Panc1 (cell line): Measurements from ENCODE around the gene CDRT15. TPM values are rescaled to one million over a fixed set of nuclear protein-coding genes. Genes with fewer than 3 reads are reported as not detected.

Source experiments
- ATAC-seq: fragments of 200-7000 bp; cut with Tn5 transposase; 2 replicates; pipeline ENCODE4 v1.9.1; 2020; ENCODE audit warnings: mild to moderate bottlenecking, moderate library complexity
- BruUV-seq: library from RNA; stranded (reverse); fragments of 400-500 nt; replicated peaks from 2 replicates; lab custom pipeline; 2021; lab: Mats Ljungman, UMichigan
- CTCF ChIA-PET: fragments of 300-600 bp; sonication (Branson Sonifier 250); formaldehyde crosslinking; loops from one replicate; lab custom pipeline; 2022; ENCODE audit warnings: antibody characterized with exemption; lab: Charles Lee
- POLR2A ChIA-PET: fragments of 300-600 bp; sonication (Branson Sonifier 250); formaldehyde crosslinking; loops from one replicate; lab custom pipeline; 2022; ENCODE audit warnings: antibody characterized with exemption; lab: Charles Lee
- DNase-seq: peaks from one replicate; pipeline ENCODE4 v3.0.0-alpha.2; 2010; ENCODE audit warnings: low read depth, low spot score
- H3K27ac ChIP-seq: 2 replicates; pipeline ENCODE4 v1.5.1; 2011; ENCODE audit warnings: mild to moderate bottlenecking, low read length, inconsistent platforms
- H3K27me3 ChIP-seq: fragments of 200-500 bp; sonication (Bioruptor generic); 2 replicates; pipeline ENCODE4 v1.6.0; 2014; ENCODE audit warnings: low read length, inconsistent platforms; ENCODE audit not compliant: control insufficient read depth, insufficient read depth
- H3K36me3 ChIP-seq: fragments of 200-500 bp; sonication (Bioruptor generic); 2 replicates; pipeline ENCODE4 v1.5.1; 2014; ENCODE audit warnings: inconsistent platforms, mild to moderate bottlenecking, low read length, moderate library complexity; ENCODE audit not compliant: control insufficient read depth, insufficient read depth
- H3K4me1 ChIP-seq: 2 replicates; pipeline ENCODE4 v1.5.1; 2011; ENCODE audit warnings: inconsistent platforms, mild to moderate bottlenecking, low read length, moderate library complexity; ENCODE audit not compliant: control insufficient read depth, insufficient read depth
- H3K4me3 ChIP-seq, 2 experiments: 2 replicates each; pipeline ENCODE4 v1.5.1; 2011 to 2012; ENCODE audit warnings: low read depth in 2 of 2, low read length in 2 of 2, mild to moderate bottlenecking in 2 of 2, inconsistent platforms in 1 of 2, moderate library complexity in 1 of 2
- H3K9me3 ChIP-seq: fragments of 200-500 bp; sonication (Bioruptor generic); 2 replicates; pipeline ENCODE4 v1.5.1; 2014; ENCODE audit warnings: low read depth, mild to moderate bottlenecking, inconsistent platforms, low read length, moderate library complexity; ENCODE audit not compliant: control insufficient read depth, insufficient read depth
- POLR2AphosphoS5 ChIP-seq: IDR thresholded peaks from 2 replicates; pipeline ENCODE4 v1.6.1; 2012; ENCODE audit warnings: mild to moderate bottlenecking, low read depth, low read length, moderate library complexity
- SIN3A ChIP-seq: IDR thresholded peaks from 2 replicates; pipeline ENCODE4 v1.6.1; 2012; ENCODE audit warnings: low read depth, mild to moderate bottlenecking, low read length, moderate library complexity, borderline replicate concordance; ENCODE audit not compliant: insufficient read depth
- TCF7L2 ChIP-seq: IDR thresholded peaks from 2 replicates; pipeline ENCODE4 v1.6.1; 2011; ENCODE audit warnings: mild to moderate bottlenecking, low read depth, low read length, inconsistent platforms
- in situ Hi-C: cut with HindIII; loops from 2 replicates; pipeline ENCODE4 v1.10.0; 2016; ENCODE audit warnings: low sequenced_read_pairs, low pct_unique_long_range_greater_than_20kb
- intact Hi-C: fragments of 100-400 bp; cut with micrococcal nuclease; formaldehyde crosslinking; loops from one replicate; pipeline ENCODE4 v1.10.0; 2022; ENCODE audit not compliant: unreplicated experiment
- total RNA-seq: library from RNA; stranded (reverse); gene quantifications from one replicate; pipeline ENCODE4 v1.2.1, GENCODE V29; 2021; ENCODE audit not compliant: unreplicated experiment
- TF ChIP-seq, protein P1 (sequence below): fragments of 450-650 bp; IDR thresholded peaks from 2 replicates; pipeline ENCODE4 v1.5.1; 2017; ENCODE audit warnings: mild to moderate bottlenecking
- TF ChIP-seq, protein P2 (sequence below), 2 experiments: IDR thresholded peaks; 2 replicates each; pipeline ENCODE4 v1.6.1; 2011 to 2012; ENCODE audit warnings: low read depth in 2 of 2, control low read depth in 1 of 2, low read length in 1 of 2, mild to moderate bottlenecking in 1 of 2, moderate library complexity in 1 of 2; ENCODE audit not compliant: insufficient read depth in 1 of 2

CDRT15 gene
- total RNA-seq, 1 experiment from 2014 or later = not detected

DNA sequence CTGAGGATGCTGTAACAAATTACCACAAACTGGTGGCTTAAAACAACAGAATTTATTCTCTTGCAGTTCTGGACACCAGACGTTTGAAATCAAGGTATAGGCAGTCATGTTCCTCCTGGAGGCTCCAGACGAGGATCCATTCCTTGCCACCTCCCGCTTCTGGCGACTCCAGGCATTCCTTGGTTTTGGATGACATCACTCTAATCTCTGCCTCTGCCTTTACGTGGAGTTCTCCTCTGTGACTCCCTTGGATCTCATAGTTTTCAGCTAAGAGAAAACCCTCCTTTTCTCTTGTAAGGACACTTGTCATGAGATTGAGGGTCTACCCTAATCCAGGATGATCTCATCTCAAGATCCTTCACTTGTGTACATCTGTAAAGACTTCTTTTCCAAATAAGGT is 32.8 kb upstream of the CDRT15 start:
- no peaks in the 10 kb centered on the region for H3K9me3 ChIP-seq
- no peak overlapping the region for H3K4me3 ChIP-seq
- no peak for TF ChIP-seq POLR2AphosphoS5
- TF ChIP-seq, protein P1, sequence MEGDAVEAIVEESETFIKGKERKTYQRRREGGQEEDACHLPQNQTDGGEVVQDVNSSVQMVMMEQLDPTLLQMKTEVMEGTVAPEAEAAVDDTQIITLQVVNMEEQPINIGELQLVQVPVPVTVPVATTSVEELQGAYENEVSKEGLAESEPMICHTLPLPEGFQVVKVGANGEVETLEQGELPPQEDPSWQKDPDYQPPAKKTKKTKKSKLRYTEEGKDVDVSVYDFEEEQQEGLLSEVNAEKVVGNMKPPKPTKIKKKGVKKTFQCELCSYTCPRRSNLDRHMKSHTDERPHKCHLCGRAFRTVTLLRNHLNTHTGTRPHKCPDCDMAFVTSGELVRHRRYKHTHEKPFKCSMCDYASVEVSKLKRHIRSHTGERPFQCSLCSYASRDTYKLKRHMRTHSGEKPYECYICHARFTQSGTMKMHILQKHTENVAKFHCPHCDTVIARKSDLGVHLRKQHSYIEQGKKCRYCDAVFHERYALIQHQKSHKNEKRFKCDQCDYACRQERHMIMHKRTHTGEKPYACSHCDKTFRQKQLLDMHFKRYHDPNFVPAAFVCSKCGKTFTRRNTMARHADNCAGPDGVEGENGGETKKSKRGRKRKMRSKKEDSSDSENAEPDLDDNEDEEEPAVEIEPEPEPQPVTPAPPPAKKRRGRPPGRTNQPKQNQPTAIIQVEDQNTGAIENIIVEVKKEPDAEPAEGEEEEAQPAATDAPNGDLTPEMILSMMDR = no peak
- TF ChIP-seq, protein P2, sequence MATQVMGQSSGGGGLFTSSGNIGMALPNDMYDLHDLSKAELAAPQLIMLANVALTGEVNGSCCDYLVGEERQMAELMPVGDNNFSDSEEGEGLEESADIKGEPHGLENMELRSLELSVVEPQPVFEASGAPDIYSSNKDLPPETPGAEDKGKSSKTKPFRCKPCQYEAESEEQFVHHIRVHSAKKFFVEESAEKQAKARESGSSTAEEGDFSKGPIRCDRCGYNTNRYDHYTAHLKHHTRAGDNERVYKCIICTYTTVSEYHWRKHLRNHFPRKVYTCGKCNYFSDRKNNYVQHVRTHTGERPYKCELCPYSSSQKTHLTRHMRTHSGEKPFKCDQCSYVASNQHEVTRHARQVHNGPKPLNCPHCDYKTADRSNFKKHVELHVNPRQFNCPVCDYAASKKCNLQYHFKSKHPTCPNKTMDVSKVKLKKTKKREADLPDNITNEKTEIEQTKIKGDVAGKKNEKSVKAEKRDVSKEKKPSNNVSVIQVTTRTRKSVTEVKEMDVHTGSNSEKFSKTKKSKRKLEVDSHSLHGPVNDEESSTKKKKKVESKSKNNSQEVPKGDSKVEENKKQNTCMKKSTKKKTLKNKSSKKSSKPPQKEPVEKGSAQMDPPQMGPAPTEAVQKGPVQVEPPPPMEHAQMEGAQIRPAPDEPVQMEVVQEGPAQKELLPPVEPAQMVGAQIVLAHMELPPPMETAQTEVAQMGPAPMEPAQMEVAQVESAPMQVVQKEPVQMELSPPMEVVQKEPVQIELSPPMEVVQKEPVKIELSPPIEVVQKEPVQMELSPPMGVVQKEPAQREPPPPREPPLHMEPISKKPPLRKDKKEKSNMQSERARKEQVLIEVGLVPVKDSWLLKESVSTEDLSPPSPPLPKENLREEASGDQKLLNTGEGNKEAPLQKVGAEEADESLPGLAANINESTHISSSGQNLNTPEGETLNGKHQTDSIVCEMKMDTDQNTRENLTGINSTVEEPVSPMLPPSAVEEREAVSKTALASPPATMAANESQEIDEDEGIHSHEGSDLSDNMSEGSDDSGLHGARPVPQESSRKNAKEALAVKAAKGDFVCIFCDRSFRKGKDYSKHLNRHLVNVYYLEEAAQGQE (IDR thresholded peaks at IDR 0.05; ENCODE audit: insufficient read depth in 1 of 2, low read depth in 2 of 2, low read length in 1 of 2) = no peak
- no peak for TF ChIP-seq TCF7L2
- no peak for TF ChIP-seq SIN3A
- ChIA-PET CTCF (no interaction called here), POLR2A (no interaction called here)
- H3K27ac ChIP-seq = no peak overlapping the region
- BruUV-seq = no TSS peak
- DNase-seq (no peak), ATAC-seq (no peak)
- in situ Hi-C loops (no loop called here), intact Hi-C loops (no loop called here)
- no peaks in the 10 kb centered on the region for H3K36me3 ChIP-seq
- H3K4me1 ChIP-seq = no peaks in the 10 kb centered on the region
- H3K27me3 ChIP-seq = no peaks in the 10 kb centered on the region

DNA sequence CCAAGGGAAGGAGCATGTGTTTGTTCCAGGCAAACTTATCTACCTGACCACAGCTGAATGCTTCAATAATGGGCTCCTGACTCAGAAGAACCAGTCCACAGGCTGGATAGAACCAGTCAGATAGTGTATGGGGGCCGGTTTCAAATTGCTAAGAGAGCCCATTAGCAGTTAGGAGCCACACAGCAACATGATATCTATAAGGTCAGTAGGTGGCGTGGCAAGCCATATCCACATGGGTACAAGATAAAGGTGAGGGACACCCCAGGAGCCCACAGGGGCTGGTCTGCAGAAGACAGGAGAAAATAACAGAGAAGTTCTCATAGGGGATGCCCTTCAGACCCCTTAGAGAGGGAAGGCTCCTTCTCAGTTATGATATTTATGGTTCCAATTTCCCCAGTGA is 31.6 kb upstream of the CDRT15 start:
- DNase-seq = no peak
- POLR2A ChIA-PET = no interaction called here
- CTCF ChIA-PET = no interaction called here
- no peak overlapping the region for H3K27ac ChIP-seq
- no TSS peak for BruUV-seq
- ATAC-seq = no peak
- H3K9me3 ChIP-seq = no peaks in the 10 kb centered on the region
- intact Hi-C loops = no loop called here
- in situ Hi-C loops = no loop called here
- no peak overlapping the region for H3K4me3 ChIP-seq
- TF ChIP-seq POLR2AphosphoS5 = no peak
- TF ChIP-seq TCF7L2 = no peak
- TF ChIP-seq, protein P1 = no peak
- no peak for TF ChIP-seq SIN3A
- TF ChIP-seq, protein P2 (IDR thresholded peaks at IDR 0.05; ENCODE audit: insufficient read depth in 1 of 2, low read depth in 2 of 2, low read length in 1 of 2) = no peak
- H3K27me3 ChIP-seq = no peaks in the 10 kb centered on the region
- H3K36me3 ChIP-seq = no peaks in the 10 kb centered on the region
- H3K4me1 ChIP-seq = no peaks in the 10 kb centered on the region
